ENCODE data around the gene CDC42BPB.

DNA sequence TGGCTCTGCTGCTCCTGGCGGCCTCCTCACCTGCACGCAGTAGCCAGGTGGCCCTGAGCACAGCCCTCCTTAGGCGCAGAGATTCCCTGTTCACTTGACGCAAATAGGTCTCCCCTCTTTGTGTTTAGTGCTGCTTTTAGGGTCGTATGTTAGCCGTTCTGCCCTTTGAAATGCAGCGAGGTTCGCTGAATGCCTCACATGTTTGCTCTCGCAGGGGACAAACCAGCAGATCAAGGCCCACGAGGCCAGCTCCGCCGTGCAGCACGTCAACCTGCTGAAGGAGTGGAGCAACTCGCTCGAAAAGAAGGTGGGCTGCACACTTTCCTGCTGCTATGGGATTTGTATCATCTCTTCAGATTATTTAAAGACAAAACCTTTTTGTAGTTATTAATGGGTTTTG, 166.2 kb downstream of the CDC42BPB start:
- TF ChIP-seq CTCF (IDR thresholded peaks at IDR 0.05; ENCODE audit: low read depth, low read length, poor library complexity, severe bottlenecking) (no peak), EZH2phosphoT487 (IDR thresholded peaks at IDR 0.05; ENCODE audit: borderline replicate concordance, low read length) (no peak)

Data from DOHH2 (cell line).